CD4-positive, alpha-beta T cell treated with Interferon alpha-2 for 1 hour (primary cell): ENCODE results near the gene RYR2.
"Not testable (repeated sequence)": the region's sequence is repeated elsewhere in the genome, so short reads cannot be mapped to it uniquely, and the experiment has no call there.

Experiments used
- DNase-seq, 2 donors: peaks; one replicate each; pipeline ENCODE4 v3.0.0-alpha.2; 2020 to 2022

Gene RYR2

GRCh38 chr1:237583756-237584155 lies 541.8 kb downstream of the RYR2 start:
- no peak for DNase-seq

- DNase-seq, result no peak
These were observed 548.4 kb downstream of the RYR2 start for GRCh38 chr1:237590386-237590785.

GRCh38 chr1:237591353-237591752 lies 549.4 kb downstream of the RYR2 start:
- no peak for DNase-seq

GRCh38 chr1:237603036-237603568 lies 561.1 kb downstream of the RYR2 start:
- DNase-seq, result not testable (repeated sequence)

- no peak for DNase-seq
These were observed 566.4 kb downstream of the RYR2 start for GRCh38 chr1:237608433-237608832.

GRCh38 chr1:237610157-237610556 lies 568.2 kb downstream of the RYR2 start:
- DNase-seq, result no peak

- no peak for DNase-seq
These were observed 572.0 kb downstream of the RYR2 start for GRCh38 chr1:237613984-237614383.

- no peak for DNase-seq
These were observed 577.6 kb downstream of the RYR2 start for GRCh38 chr1:237619553-237619952.

GRCh38 chr1:237634922-237635321 lies 592.9 kb downstream of the RYR2 start:
- DNase-seq, result no peak

GRCh38 chr1:237638555-237638954 lies 596.6 kb downstream of the RYR2 start:
- DNase-seq, result no peak

GRCh38 chr1:237640011-237640671 lies 598.2 kb downstream of the RYR2 start:
- DNase-seq, result no peak

- no peak for DNase-seq
These were observed 599.0 kb downstream of the RYR2 start for GRCh38 chr1:237640966-237641365.

GRCh38 chr1:237650809-237651208 lies 608.8 kb downstream of the RYR2 start:
- no peak for DNase-seq

GRCh38 chr1:237655778-237656177 lies 613.8 kb downstream of the RYR2 start:
- DNase-seq, result no peak

- DNase-seq, result no peak
These were observed 622.4 kb downstream of the RYR2 start for GRCh38 chr1:237664348-237664747.

GRCh38 chr1:237670302-237670701 lies 628.3 kb downstream of the RYR2 start:
- no peak for DNase-seq

- DNase-seq, result no peak
These were observed 629.3 kb downstream of the RYR2 start for GRCh38 chr1:237671262-237671661.

GRCh38 chr1:237671935-237672334 lies 630.0 kb downstream of the RYR2 start:
- no peak for DNase-seq

- DNase-seq, result peak in 1 of 2 donors; percentile 14
These were observed 630.8 kb downstream of the RYR2 start for GRCh38 chr1:237672748-237673147.

GRCh38 chr1:237673631-237674030 lies 631.6 kb downstream of the RYR2 start:
- no peak for DNase-seq

GRCh38 chr1:237677979-237678378 lies 636.0 kb downstream of the RYR2 start:
- DNase-seq, result peak in 1 of 2 donors; percentile 26

- DNase-seq, result no peak
These were observed 637.7 kb downstream of the RYR2 start for GRCh38 chr1:237679687-237680086.

GRCh38 chr1:237681210-237681609 lies 639.2 kb downstream of the RYR2 start:
- no peak for DNase-seq

- no peak for DNase-seq
These were observed 642.3 kb downstream of the RYR2 start for GRCh38 chr1:237684236-237684635.

GRCh38 chr1:237685551-237685950 lies 643.6 kb downstream of the RYR2 start:
- no peak for DNase-seq
